ENCODE measurements around the gene UBLCP1. TPM values are rescaled to one million over a fixed set of nuclear protein-coding genes. Genes with fewer than 3 reads are reported as not detected.

Gene UBLCP1
- total and polyA plus RNA-seq, 2 of the 13 experiments (the other 11 are each of a cell fraction or from before 2014, with no cell fraction given), result 6.5 to 12.6 TPM

- TF ChIP-seq ZNF451 (CRISPR knock-in tag; IDR thresholded peaks at IDR 0.05) (no peak), RORA (CRISPR knock-in tag; IDR thresholded peaks at IDR 0.05) (no peak), NR1H2 (CRISPR knock-in tag; IDR thresholded peaks at IDR 0.05; ENCODE audit: borderline replicate concordance, low read depth) (no peak), ZNF296 (CRISPR knock-in tag; conservative IDR thresholded peaks at IDR 0.05) (no peak), RELA (CRISPR knock-in tag; IDR thresholded peaks at IDR 0.05) (no peak), CENPBD1 (CRISPR knock-in tag; IDR thresholded peaks at IDR 0.05; ENCODE audit: borderline replicate concordance, low read depth) (no peak), ZNF101 (CRISPR knock-in tag; IDR thresholded peaks at IDR 0.05; ENCODE audit: borderline replicate concordance, low read depth) (no peak), ZNF746 (CRISPR knock-in tag; IDR thresholded peaks at IDR 0.05) (peak; percentile 57; the same call in 1 of the 2 replicates), ETV5 (CRISPR knock-in tag; IDR thresholded peaks at IDR 0.05; ENCODE audit: borderline replicate concordance) (no peak), ZNF180 (CRISPR knock-in tag; IDR thresholded peaks at IDR 0.05; ENCODE audit: borderline replicate concordance, low read depth) (no peak), ZNF513 (CRISPR knock-in tag; conservative IDR thresholded peaks at IDR 0.05) (no peak), NR0B2 (CRISPR knock-in tag; IDR thresholded peaks at IDR 0.05) (no peak), MBD4 (IDR thresholded peaks at IDR 0.05; ENCODE audit: borderline replicate concordance, low read length) (no peak), SMYD3 (CRISPR knock-in tag; IDR thresholded peaks at IDR 0.05) (no peak), ZNF33A (CRISPR knock-in tag; IDR thresholded peaks at IDR 0.05; ENCODE audit: borderline replicate concordance) (no peak), ZNF598 (CRISPR knock-in tag; IDR thresholded peaks at IDR 0.05; ENCODE audit: borderline replicate concordance) (no peak), MTERF4 (CRISPR knock-in tag; IDR thresholded peaks at IDR 0.05) (no peak), FOXA1 (IDR thresholded peaks at IDR 0.05) (no peak), FOXA1 (CRISPR knock-in tag; IDR thresholded peaks at IDR 0.05) (no peak), ZNF512B (CRISPR knock-in tag; IDR thresholded peaks at IDR 0.05; ENCODE audit: borderline replicate concordance) (no peak), ZNF484 (CRISPR knock-in tag; IDR thresholded peaks at IDR 0.05; ENCODE audit: borderline replicate concordance, low read depth) (no peak), IRF1 (CRISPR knock-in tag; IDR thresholded peaks at IDR 0.05; ENCODE audit: low read depth) (no peak), KLF16 (CRISPR knock-in tag; IDR thresholded peaks at IDR 0.05) (peak in 1 of 2 experiments; percentile 47; a peak in 1 of 4 replicates)
These were observed 5.3 kb upstream of the UBLCP1 start (continued) for GRCh38 chr5:159257629-159258283.
